ENCODE data around the gene KTN1. TPM values are rescaled to one million over a fixed set of nuclear protein-coding genes. Genes with fewer than 3 reads are reported as not detected.

The KTN1 gene
- total and polyA plus RNA-seq, 8 donors, result 125 to 171 (median 140) TPM

GRCh38 chr14:55607386-55607785 lies 27.4 kb downstream of the KTN1 start:
- no peaks in the 10 kb centered on the region for H3K9me3 ChIP-seq
- no peaks in the 10 kb centered on the region for H3K27me3 ChIP-seq
- ATAC-seq (no peak), DNase-seq (no peak)
- no peaks in the 10 kb centered on the region for H3K36me3 ChIP-seq
- H3K27ac ChIP-seq, result no peak overlapping the region
- H3K4me3 ChIP-seq, result no peak overlapping the region
- peaks cover 0 to 6% of the 10 kb centered on the region in 2 donors for H3K4me1 ChIP-seq
- intact Hi-C loops (cut with DNase I), result no loop called here
- no peak for TF ChIP-seq CTCF (IDR thresholded peaks at IDR 0.05)

DNA sequence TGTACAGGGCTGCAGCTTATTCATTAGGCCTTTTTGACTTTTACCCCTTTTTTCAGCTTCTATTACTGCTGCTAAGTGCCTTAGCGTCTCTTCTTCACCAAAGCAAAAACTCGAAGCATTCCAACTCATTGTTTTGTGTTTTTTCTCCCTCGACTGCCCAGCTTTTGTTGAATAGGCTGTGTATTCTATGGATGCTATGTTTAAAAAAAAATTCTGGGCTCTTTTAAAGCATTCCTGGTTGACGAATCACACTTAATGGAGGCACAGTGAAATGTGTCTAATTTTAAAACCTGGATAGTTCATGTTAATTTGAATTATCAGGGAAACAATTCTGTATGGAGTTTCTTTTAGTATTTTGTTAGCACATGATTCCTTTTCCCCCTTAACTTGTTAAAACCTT lies 29.7 kb downstream of the KTN1 start:
- DNase-seq (no peak), ATAC-seq (no peak)
- intact Hi-C loops (cut with DNase I), result no loop called here
- Histone ChIP-seq H3K9me3 (no peaks in the 10 kb centered on the region), H3K36me3 (no peaks in the 10 kb centered on the region), H3K27ac (no peak overlapping the region), H3K4me3 (no peak overlapping the region), H3K4me1 (peaks cover 0 to 6% of the 10 kb centered on the region in 2 donors), H3K27me3 (no peaks in the 10 kb centered on the region)
- no peak for TF ChIP-seq CTCF (IDR thresholded peaks at IDR 0.05)

- no peak overlapping the region for H3K4me3 ChIP-seq
- no peaks in the 10 kb centered on the region for H3K9me3 ChIP-seq
- H3K36me3 ChIP-seq, result peaks cover 0 to 1% of the 10 kb centered on the region in 2 donors
- peaks cover 0 to 6% of the 10 kb centered on the region in 2 donors for H3K4me1 ChIP-seq
- no peak for DNase-seq
- intact Hi-C loops (cut with DNase I), result no loop called here
- H3K27ac ChIP-seq, result no peak overlapping the region
- no peak for TF ChIP-seq CTCF (IDR thresholded peaks at IDR 0.05)
- ATAC-seq, result no peak
- no peaks in the 10 kb centered on the region for H3K27me3 ChIP-seq
These were observed 30.8 kb downstream of the KTN1 start for GRCh38 chr14:55610713-55611370.

DNA sequence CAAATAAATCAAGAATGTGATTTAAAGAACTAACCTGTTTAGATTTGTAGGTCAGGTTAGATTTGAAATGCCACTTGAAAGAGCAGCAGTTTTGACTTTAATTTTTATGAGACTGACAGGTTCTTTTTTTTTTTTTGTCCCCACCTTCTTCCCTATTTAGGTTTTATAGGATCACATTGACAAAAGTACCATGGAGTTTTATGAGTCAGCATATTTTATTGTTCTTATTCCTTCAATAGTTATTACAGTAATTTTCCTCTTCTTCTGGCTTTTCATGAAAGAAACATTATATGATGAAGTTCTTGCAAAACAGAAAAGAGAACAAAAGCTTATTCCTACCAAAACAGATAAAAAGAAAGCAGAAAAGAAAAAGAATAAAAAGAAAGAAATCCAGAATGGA lies 31.9 kb downstream of the KTN1 start:
- Histone ChIP-seq H3K4me1 (no peaks in the 10 kb centered on the region), H3K27me3 (no peaks in the 10 kb centered on the region), H3K4me3 (no peak overlapping the region), H3K27ac (no peak overlapping the region), H3K9me3 (no peaks in the 10 kb centered on the region), H3K36me3 (peaks cover 0 to 11% of the 10 kb centered on the region in 2 donors)
- DNase-seq (no peak), ATAC-seq (no peak)
- no peak for TF ChIP-seq CTCF (IDR thresholded peaks at IDR 0.05)
- intact Hi-C loops (cut with DNase I), result no loop called here

DNA sequence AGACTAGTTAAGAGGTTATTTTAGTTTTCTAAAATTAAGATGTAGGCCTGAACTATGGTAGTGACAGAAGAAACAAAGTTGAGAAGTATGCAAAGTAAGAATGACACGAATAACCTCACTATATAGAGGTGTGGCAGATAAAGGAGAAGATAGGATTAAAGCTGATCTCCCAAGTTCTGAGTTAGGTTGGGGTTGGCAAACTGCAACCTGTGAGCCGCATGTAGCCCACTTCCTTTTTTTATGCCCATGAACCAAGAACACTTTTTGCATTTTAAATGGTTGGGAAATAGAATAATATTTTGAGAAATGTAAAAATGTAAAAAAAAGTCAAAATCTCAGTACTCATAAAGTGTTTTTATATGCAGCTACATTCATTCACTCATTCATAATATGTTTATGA lies 34.3 kb downstream of the KTN1 start:
- no peak for TF ChIP-seq CTCF (IDR thresholded peaks at IDR 0.05)
- H3K27me3 ChIP-seq, result no peaks in the 10 kb centered on the region
- no peaks in the 10 kb centered on the region for H3K9me3 ChIP-seq
- peaks cover 7 to 36% of the 10 kb centered on the region in 2 donors for H3K36me3 ChIP-seq
- no peak overlapping the region for H3K27ac ChIP-seq
- intact Hi-C loops (cut with DNase I), result no loop called here
- H3K4me1 ChIP-seq, result no peaks in the 10 kb centered on the region
- ATAC-seq, result no peak
- DNase-seq, result no peak
- no peak overlapping the region for H3K4me3 ChIP-seq
